Tibial artery (tissue), 4 donors: ENCODE data around the gene ANTXRL.
A peak's percentile ranks its signal among the peaks of the same experiment; 100 is the strongest.
"Not testable (repeated sequence)": the region's sequence is repeated elsewhere in the genome, so short reads cannot be mapped to it uniquely, and the experiment has no call there.

Experiments used
- DNase-seq, 2 donors: peaks; one replicate each; pipeline ENCODE4 v3.0.0-alpha.2; 2019
- H3K27ac ChIP-seq, 2 donors: fragments of 200-600 bp; sonication (generic) in 1 of 2; 1 replicate in 1 of 2; 2 replicates in 1 of 2; pipeline ENCODE4 v1.5.1; 2018 to 2019; ENCODE audit warnings: mild to moderate bottlenecking in 1 of 2
- H3K27me3 ChIP-seq, 2 donors: fragments of 200-600 bp; sonication (generic) in 1 of 2; one replicate each; pipeline versions ENCODE4 v1.5.1 to v1.6.0; 2016 to 2019
- H3K36me3 ChIP-seq, 3 donors: fragments of 200-600 bp; sonication (generic) in 2 of 3; one replicate each; pipeline ENCODE4 v1.5.1; 2016 to 2019; ENCODE audit warnings: mild to moderate bottlenecking in 2 of 3
- H3K4me1 ChIP-seq, 4 donors: fragments of 200-600 bp; sonication (generic) in 2 of 4; 1 replicate in 3 of 4; 2 replicates in 1 of 4; pipeline ENCODE4 v1.5.1; 2016 to 2019
- H3K4me3 ChIP-seq, 2 donors: fragments of 200-600 bp; sonication (generic) in 1 of 2; 1 replicate in 1 of 2; 2 replicates in 1 of 2; pipeline ENCODE4 v1.5.1; 2018 to 2019; ENCODE audit warnings: mild to moderate bottlenecking in 2 of 2
- H3K9me3 ChIP-seq, 3 donors: fragments of 200-600 bp; sonication (generic) in 1 of 3; one replicate each; pipeline ENCODE4 v1.5.1; 2016 to 2019
- CTCF ChIP-seq, 2 experiments: fragments of 200-600 bp in 1 of 2; fragments of 450-650 bp in 1 of 2; IDR thresholded peaks; one replicate each; pipeline ENCODE4 v1.5.1; 2017 to 2019; ENCODE audit warnings: antibody characterized with exemption in 2 of 2, mild to moderate bottlenecking in 1 of 2, moderate library complexity in 1 of 2
- intact Hi-C: fragments of 100-400 bp; cut with DNase I; formaldehyde crosslinking; loops from one replicate; pipeline ENCODE4 v1.15.0; 2023; ENCODE audit warnings: low total_unique reads

Gene ANTXRL

GRCh38 chr10:46293228-46293627, 6.4 kb downstream of the ANTXRL start:
- no peaks in the 10 kb centered on the region for H3K36me3 ChIP-seq
- no peaks in the 10 kb centered on the region for H3K9me3 ChIP-seq
- H3K27me3 ChIP-seq = peaks cover 0 to 7% of the 10 kb centered on the region in 2 donors
- H3K27ac ChIP-seq = no peak overlapping the region
- TF ChIP-seq CTCF (IDR thresholded peaks at IDR 0.05) = no peak
- peak in 1 of 2 donors; percentile 34 for DNase-seq
- peaks cover 0 to 16% (median 0%) of the 10 kb centered on the region in 4 donors for H3K4me1 ChIP-seq
- intact Hi-C loops = no loop called here
- no peak overlapping the region for H3K4me3 ChIP-seq

DNA sequence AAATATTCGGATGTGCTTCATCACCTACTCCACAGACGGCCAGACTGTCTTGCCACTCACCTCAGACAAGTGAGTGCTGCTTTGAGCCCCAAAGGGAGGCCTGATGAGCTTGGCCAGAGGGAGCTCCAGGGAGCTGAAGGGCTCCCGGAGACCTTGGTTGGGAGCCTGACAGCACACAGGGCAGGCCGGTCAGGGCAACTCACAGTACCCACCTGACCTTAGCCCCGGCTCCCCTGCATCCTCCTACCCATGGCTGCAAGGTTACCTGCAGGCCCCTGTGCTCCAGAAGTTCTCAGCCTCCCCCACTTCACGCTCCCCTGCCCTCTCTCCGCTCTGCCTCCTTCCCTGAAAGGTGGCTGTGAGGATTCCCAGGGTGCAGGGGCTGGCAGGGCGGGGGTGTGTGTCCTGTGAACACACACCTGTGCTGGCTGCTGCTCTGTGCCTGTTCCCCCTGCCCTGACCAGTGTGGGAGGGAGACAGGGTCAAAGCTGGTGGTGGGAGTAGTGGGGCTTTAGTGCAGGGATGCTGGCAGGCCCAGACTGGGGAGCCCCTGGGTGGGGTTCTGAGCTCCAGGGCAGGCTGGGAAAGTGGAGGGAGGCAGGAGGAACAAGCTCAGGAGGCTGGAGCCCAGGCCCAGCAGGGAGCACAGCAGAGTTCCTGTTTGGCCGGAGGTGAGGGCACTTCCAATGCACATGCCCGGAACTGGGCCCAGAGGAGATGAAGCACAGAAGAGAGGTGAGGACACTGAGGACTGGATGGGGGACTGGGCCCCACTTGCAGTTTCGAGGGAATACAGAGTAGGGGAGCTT, 7.2 kb downstream of the ANTXRL start:
- H3K36me3 ChIP-seq = no peaks in the 10 kb centered on the region
- no peak overlapping the region for H3K27ac ChIP-seq
- H3K4me1 ChIP-seq = peaks cover 0 to 16% (median 0%) of the 10 kb centered on the region in 4 donors
- no peak for TF ChIP-seq CTCF (IDR thresholded peaks at IDR 0.05)
- H3K4me3 ChIP-seq = no peak overlapping the region
- H3K27me3 ChIP-seq = peaks cover 0 to 7% of the 10 kb centered on the region in 2 donors
- intact Hi-C loops = no loop called here
- peak in 1 of 2 donors; percentile 43 for DNase-seq
- no peaks in the 10 kb centered on the region for H3K9me3 ChIP-seq

DNA sequence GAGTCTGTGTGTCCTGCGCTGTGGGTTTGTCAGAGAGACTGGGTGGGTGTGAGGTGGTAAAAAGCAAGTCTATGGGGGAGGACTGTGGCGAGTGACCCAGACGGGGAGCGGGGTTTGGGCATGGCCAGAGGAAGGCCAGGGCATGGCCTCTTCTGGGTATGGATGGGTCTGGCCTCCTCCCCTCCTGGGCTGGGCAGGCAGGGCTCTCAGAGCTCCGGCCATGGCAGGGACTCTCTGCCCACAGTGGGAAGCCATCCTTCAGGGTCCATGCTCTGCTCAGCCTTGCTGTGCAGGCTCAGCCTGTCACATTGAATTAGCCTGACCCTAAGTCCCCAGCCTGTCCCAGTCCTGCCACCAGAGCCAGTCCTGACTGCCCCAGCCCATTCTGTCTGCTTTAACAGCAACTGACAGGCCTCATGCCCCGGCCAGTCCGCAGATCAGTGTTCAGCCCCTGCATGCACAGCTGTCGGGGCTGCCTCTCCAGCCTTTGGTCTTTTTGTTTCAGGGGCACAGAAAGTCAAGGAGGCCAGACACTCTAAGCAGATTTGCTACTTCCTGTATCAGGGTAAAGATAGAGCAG, 7.9 kb downstream of the ANTXRL start:
- TF ChIP-seq CTCF (IDR thresholded peaks at IDR 0.05) = no peak
- DNase-seq = peak; percentile 10 to 46

GRCh38 chr10:46295350-46296010, 8.7 kb downstream of the ANTXRL start:
- H3K27ac ChIP-seq, intact Hi-C loops, H3K9me3 ChIP-seq, H3K4me3 ChIP-seq, DNase-seq, H3K36me3 ChIP-seq, H3K27me3 ChIP-seq: not testable (repeated sequence)
- peaks cover 0 to 16% (median 0%) of the 10 kb centered on the region in 4 donors for H3K4me1 ChIP-seq

More for the DNA sequence above, 7.9 kb downstream of the ANTXRL start:
- Histone ChIP-seq H3K27ac (no peak overlapping the region), H3K9me3 (no peaks in the 10 kb centered on the region), H3K4me3 (no peak overlapping the region), H3K4me1 (peaks cover 0 to 16% (median 0%) of the 10 kb centered on the region in 4 donors), H3K36me3 (no peaks in the 10 kb centered on the region), H3K27me3 (peaks cover 0 to 7% of the 10 kb centered on the region in 2 donors)
- intact Hi-C loops = no loop called here

- intact Hi-C loops, H3K36me3 ChIP-seq, H3K9me3 ChIP-seq, H3K27ac ChIP-seq, H3K27me3 ChIP-seq, H3K4me3 ChIP-seq: not testable (repeated sequence)
- DNase-seq = peak in 1 of 2 donors; percentile 21
- peaks cover 0 to 16% (median 0%) of the 10 kb centered on the region in 4 donors for H3K4me1 ChIP-seq
Observed at GRCh38 chr10:46296086-46296485, 9.3 kb downstream of the ANTXRL start.

- intact Hi-C loops = no loop called here
- peaks cover 0 to 15% (median 0%) of the 10 kb centered on the region in 4 donors for H3K4me1 ChIP-seq
- peak in 1 of 2 donors; percentile 55 for DNase-seq
- no peaks in the 10 kb centered on the region for H3K36me3 ChIP-seq
- TF ChIP-seq CTCF (IDR thresholded peaks at IDR 0.05) = no peak
- no peaks in the 10 kb centered on the region for H3K9me3 ChIP-seq
- no peak overlapping the region for H3K27ac ChIP-seq
- H3K27me3 ChIP-seq = peaks cover 0 to 7% of the 10 kb centered on the region in 2 donors
- H3K4me3 ChIP-seq = no peak overlapping the region
Observed at GRCh38 chr10:46296641-46297141, 9.9 kb downstream of the ANTXRL start.
